ENCODE results near the gene NUDT4. TPM values are rescaled to one million over a fixed set of nuclear protein-coding genes. Genes with fewer than 3 reads are reported as not detected.
A peak's percentile ranks its signal among the peaks of the same experiment; 100 is the strongest.

The NUDT4 gene
- polyA plus RNA-seq, 3 donors: 20.7 to 43.8 (median 35.6) TPM

DNA sequence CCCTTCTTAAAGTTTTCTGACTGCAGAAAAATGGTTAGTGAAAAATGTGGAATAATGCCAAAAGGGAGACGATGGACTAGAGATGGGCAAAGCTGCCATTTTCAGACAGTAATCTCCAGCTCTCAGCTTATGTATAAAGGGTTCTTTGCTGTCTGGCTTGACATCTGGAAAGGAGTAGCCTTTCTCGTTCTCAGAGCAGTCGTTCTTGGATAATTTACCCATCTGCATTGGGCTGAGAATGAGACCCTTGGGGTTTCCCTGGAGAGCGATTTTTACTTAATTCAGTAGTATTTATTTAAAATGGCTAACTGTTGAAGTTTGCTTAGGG lies 1.2 kb downstream of the NUDT4 start:
- intact Hi-C loops (cut with micrococcal nuclease): loop anchor here in 1 of 2 donors (5.0 kb wide), 1 partner anchor 392 kb away; no protein-coding TSS in a partner anchor

GRCh38 chr12:93379326-93379980 lies 1.7 kb downstream of the NUDT4 start:
- Histone ChIP-seq H2AFZ (ENCODE audit: insufficient read depth, low read depth, low read length, poor library complexity, severe bottlenecking) (peak overlapping the region; percentile 81), H3K79me2 (ENCODE audit: insufficient read depth, low read length) (peaks cover 63% of the 10 kb centered on the region), H3K36me3 (replicated peaks in 1 of 2; ENCODE audit: control insufficient read depth in 1 of 2, insufficient read depth in 2 of 2, low read length in 2 of 2) (no peaks in the 10 kb centered on the region), H3K27ac (ENCODE audit: low read depth in 1 of 2, low read length in 2 of 2) (peak overlapping the region in 1 of 2 donors; percentile 94), H4K20me1 (ENCODE audit: insufficient read depth, low read length) (peaks cover 55% of the 10 kb centered on the region), H3K4me2 (replicated peaks; ENCODE audit: extremely low read depth, low read length, poor library complexity, severe bottlenecking) (peak overlapping the region; percentile 93), H3K4me3 (replicated peaks in 1 of 3; ENCODE audit: low read depth in 2 of 3, low read length in 3 of 3) (peak overlapping the region; percentile 73 to 94 (median 92)), H3K4me1 (ENCODE audit: control insufficient read depth in 1 of 2, insufficient read depth in 2 of 2, low read length in 2 of 2) (peaks cover 60 to 65% of the 10 kb centered on the region in 2 donors), H3K27me3 (ENCODE audit: control insufficient read depth in 2 of 2, insufficient read depth in 2 of 2, low read length in 2 of 2) (no peaks in the 10 kb centered on the region), H3K9ac (ENCODE audit: insufficient read depth, low read length, poor library complexity, severe bottlenecking) (peak overlapping the region; percentile 89), H3K9me3 (replicated peaks in 1 of 2; ENCODE audit: control insufficient read depth in 1 of 2, insufficient read depth in 1 of 2, low read length in 2 of 2) (no peaks in the 10 kb centered on the region)
- Mint-ChIP-seq H3K4me1 (peaks cover 60% of the 10 kb centered on the region), H3K36me3 (peaks cover 0 to 12% of the 10 kb centered on the region in 2 donors), H3K27me3 (ENCODE audit: low read depth in 3 of 3) (no peaks in the 10 kb centered on the region), H3K4me3 (peak overlapping the region; percentile 97 to 100), H3K9me3 (no peaks in the 10 kb centered on the region), H3K27ac (peak overlapping the region in 6 of 7 donors; percentile 77 to 98 (median 95))
- 0% methylated on average over 2 of the region's 8 CpGs for WGBS (ENCODE audit: insufficient coverage)
- TF ChIP-seq, protein P1, sequence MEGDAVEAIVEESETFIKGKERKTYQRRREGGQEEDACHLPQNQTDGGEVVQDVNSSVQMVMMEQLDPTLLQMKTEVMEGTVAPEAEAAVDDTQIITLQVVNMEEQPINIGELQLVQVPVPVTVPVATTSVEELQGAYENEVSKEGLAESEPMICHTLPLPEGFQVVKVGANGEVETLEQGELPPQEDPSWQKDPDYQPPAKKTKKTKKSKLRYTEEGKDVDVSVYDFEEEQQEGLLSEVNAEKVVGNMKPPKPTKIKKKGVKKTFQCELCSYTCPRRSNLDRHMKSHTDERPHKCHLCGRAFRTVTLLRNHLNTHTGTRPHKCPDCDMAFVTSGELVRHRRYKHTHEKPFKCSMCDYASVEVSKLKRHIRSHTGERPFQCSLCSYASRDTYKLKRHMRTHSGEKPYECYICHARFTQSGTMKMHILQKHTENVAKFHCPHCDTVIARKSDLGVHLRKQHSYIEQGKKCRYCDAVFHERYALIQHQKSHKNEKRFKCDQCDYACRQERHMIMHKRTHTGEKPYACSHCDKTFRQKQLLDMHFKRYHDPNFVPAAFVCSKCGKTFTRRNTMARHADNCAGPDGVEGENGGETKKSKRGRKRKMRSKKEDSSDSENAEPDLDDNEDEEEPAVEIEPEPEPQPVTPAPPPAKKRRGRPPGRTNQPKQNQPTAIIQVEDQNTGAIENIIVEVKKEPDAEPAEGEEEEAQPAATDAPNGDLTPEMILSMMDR (IDR thresholded peaks at IDR 0.05): no peak
- intact Hi-C loops (cut with micrococcal nuclease): loop anchor here in 1 of 2 donors (5.0 kb wide), 1 partner anchor 392 kb away; no protein-coding TSS in a partner anchor
- peak in 1 of 3 donors; percentile 8 for DNase-seq

More for the DNA sequence above, 1.2 kb downstream of the NUDT4 start:
- Histone ChIP-seq H3K4me2 (replicated peaks; ENCODE audit: extremely low read depth, low read length, poor library complexity, severe bottlenecking) (peak overlapping the region; percentile 93), H3K27me3 (ENCODE audit: control insufficient read depth in 2 of 2, insufficient read depth in 2 of 2, low read length in 2 of 2) (no peaks in the 10 kb centered on the region), H3K9ac (ENCODE audit: insufficient read depth, low read length, poor library complexity, severe bottlenecking) (peak overlapping the region; percentile 89), H3K4me3 (replicated peaks in 1 of 3; ENCODE audit: low read depth in 2 of 3, low read length in 3 of 3) (peak overlapping the region; percentile 73 to 94 (median 92)), H2AFZ (ENCODE audit: insufficient read depth, low read depth, low read length, poor library complexity, severe bottlenecking) (peak overlapping the region; percentile 81), H4K20me1 (ENCODE audit: insufficient read depth, low read length) (peaks cover 52% of the 10 kb centered on the region), H3K4me1 (ENCODE audit: control insufficient read depth in 1 of 2, insufficient read depth in 2 of 2, low read length in 2 of 2) (peaks cover 65 to 69% of the 10 kb centered on the region in 2 donors), H3K27ac (ENCODE audit: low read depth in 1 of 2, low read length in 2 of 2) (peak overlapping the region; percentile 92 to 94), H3K9me3 (replicated peaks in 1 of 2; ENCODE audit: control insufficient read depth in 1 of 2, insufficient read depth in 1 of 2, low read length in 2 of 2) (no peaks in the 10 kb centered on the region), H3K79me2 (ENCODE audit: insufficient read depth, low read length) (peaks cover 58% of the 10 kb centered on the region), H3K36me3 (replicated peaks in 1 of 2; ENCODE audit: control insufficient read depth in 1 of 2, insufficient read depth in 2 of 2, low read length in 2 of 2) (no peaks in the 10 kb centered on the region)
- H3K27ac Mint-ChIP-seq: peak overlapping the region; percentile 93 to 98 (median 96)
- H3K36me3 Mint-ChIP-seq: peaks cover 0 to 12% of the 10 kb centered on the region in 2 donors
- no peak for DNase-seq
- TF ChIP-seq, protein P1 (IDR thresholded peaks at IDR 0.05): no peak
- H3K4me1 Mint-ChIP-seq: peaks cover 64% of the 10 kb centered on the region
- no peaks in the 10 kb centered on the region for H3K9me3 Mint-ChIP-seq
- no peaks in the 10 kb centered on the region for H3K27me3 Mint-ChIP-seq (ENCODE audit: low read depth in 3 of 3)
- peak overlapping the region; percentile 97 to 100 for H3K4me3 Mint-ChIP-seq
- WGBS (ENCODE audit: insufficient coverage): no CpG with 5 or more reads among the region's 4 CpGs
